SK-N-SH (cell line): ENCODE measurements around the gene SEMA4G.

Source experiments
- EZH2phosphoT487 ChIP-seq: fragments of 200-600 bp; sonication (generic); IDR thresholded peaks from 2 replicates; pipeline ENCODE4 v1.6.1; 2017; ENCODE audit warnings: low read depth, mixed run types, mild to moderate bottlenecking, antibody characterized with exemption, moderate library complexity, borderline replicate concordance
- RCOR1 ChIP-seq: fragments of 150-350 bp; IDR thresholded peaks from 2 replicates; pipeline ENCODE4 v1.6.1; 2017; ENCODE audit warnings: antibody characterized with exemption, low read length
- TF ChIP-seq, protein P1 (sequence below): fragments of 200-600 bp; sonication (generic); IDR thresholded peaks from 2 replicates; pipeline ENCODE4 v1.6.1; 2017; ENCODE audit warnings: antibody characterized with exemption, mild to moderate bottlenecking, moderate library complexity

- TF ChIP-seq, protein P1, sequence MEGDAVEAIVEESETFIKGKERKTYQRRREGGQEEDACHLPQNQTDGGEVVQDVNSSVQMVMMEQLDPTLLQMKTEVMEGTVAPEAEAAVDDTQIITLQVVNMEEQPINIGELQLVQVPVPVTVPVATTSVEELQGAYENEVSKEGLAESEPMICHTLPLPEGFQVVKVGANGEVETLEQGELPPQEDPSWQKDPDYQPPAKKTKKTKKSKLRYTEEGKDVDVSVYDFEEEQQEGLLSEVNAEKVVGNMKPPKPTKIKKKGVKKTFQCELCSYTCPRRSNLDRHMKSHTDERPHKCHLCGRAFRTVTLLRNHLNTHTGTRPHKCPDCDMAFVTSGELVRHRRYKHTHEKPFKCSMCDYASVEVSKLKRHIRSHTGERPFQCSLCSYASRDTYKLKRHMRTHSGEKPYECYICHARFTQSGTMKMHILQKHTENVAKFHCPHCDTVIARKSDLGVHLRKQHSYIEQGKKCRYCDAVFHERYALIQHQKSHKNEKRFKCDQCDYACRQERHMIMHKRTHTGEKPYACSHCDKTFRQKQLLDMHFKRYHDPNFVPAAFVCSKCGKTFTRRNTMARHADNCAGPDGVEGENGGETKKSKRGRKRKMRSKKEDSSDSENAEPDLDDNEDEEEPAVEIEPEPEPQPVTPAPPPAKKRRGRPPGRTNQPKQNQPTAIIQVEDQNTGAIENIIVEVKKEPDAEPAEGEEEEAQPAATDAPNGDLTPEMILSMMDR = no peak
- TF ChIP-seq EZH2phosphoT487 (no peak), RCOR1 (no peak)
Observed at GRCh38 chr10:100978901-100979195, 9.5 kb downstream of the SEMA4G start.
